ENCODE results near the gene CERCAM.

The CERCAM gene

DNA sequence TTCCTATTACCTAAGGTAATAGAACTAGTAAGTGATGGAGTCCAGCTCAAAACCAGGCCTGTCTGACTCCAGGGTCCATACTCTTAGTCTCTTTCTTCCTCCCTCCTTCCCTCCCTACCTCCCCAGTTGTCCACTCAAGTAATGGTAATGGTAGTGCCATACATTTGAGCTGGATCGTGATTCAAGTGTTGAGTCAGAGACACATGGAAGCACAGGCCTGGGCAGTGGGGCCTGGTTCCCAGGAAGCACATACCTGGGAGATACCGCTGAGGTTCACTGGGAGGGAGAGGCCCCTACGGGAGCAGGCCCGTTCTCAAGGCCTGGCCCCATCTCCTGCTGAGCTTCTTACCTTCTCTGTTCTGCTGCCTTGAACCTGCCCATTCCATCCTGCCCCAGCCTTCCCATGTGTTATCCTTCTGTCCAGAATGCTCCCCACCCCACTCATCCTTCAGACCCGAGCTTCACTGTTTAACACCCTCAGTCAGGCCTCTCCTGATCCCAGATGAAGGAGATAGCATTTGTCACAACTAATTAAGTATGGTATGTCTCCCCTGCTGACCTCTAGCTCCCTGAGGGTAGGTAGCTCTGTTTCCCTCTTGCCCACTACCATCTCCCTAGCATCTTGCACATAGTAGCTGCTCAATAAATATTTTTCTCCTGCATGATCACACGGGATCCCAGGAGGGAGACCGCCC lies 35.7 kb upstream of the CERCAM start:
- H3K27me3 ChIP-seq (ENCODE audit: insufficient read depth, low read length): no peaks in the 10 kb centered on the region
- H3K9me3 ChIP-seq (ENCODE audit: low read length): no peaks in the 10 kb centered on the region
- no peaks in the 10 kb centered on the region for H3K4me1 ChIP-seq (ENCODE audit: insufficient read depth, low read length, severe bottlenecking)
- H2AFZ ChIP-seq (ENCODE audit: low read length): no peak overlapping the region
- H3K27ac ChIP-seq (ENCODE audit: low read depth, low read length, poor library complexity, severe bottlenecking): no peak overlapping the region
- H3K4me3 ChIP-seq (ENCODE audit: low read depth, low read length, poor library complexity, severe bottlenecking): no peak overlapping the region
- H3K4me2 ChIP-seq (ENCODE audit: low read length): no peak overlapping the region
- H3K36me3 ChIP-seq (ENCODE audit: insufficient read depth, low read length): peaks cover 54% of the 10 kb centered on the region
- H3K9ac ChIP-seq (ENCODE audit: low read length): no peak overlapping the region
- H3F3A ChIP-seq (ENCODE audit: insufficient read depth, low read length): no peaks in the 10 kb centered on the region
- H3K9me2 ChIP-seq (ENCODE audit: low read depth, low read length): no peaks in the 10 kb centered on the region
- H3K79me2 ChIP-seq (ENCODE audit: insufficient read depth, low read length): no peaks in the 10 kb centered on the region
- TF ChIP-seq, protein P1, sequence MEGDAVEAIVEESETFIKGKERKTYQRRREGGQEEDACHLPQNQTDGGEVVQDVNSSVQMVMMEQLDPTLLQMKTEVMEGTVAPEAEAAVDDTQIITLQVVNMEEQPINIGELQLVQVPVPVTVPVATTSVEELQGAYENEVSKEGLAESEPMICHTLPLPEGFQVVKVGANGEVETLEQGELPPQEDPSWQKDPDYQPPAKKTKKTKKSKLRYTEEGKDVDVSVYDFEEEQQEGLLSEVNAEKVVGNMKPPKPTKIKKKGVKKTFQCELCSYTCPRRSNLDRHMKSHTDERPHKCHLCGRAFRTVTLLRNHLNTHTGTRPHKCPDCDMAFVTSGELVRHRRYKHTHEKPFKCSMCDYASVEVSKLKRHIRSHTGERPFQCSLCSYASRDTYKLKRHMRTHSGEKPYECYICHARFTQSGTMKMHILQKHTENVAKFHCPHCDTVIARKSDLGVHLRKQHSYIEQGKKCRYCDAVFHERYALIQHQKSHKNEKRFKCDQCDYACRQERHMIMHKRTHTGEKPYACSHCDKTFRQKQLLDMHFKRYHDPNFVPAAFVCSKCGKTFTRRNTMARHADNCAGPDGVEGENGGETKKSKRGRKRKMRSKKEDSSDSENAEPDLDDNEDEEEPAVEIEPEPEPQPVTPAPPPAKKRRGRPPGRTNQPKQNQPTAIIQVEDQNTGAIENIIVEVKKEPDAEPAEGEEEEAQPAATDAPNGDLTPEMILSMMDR (IDR thresholded peaks at IDR 0.05; ENCODE audit: low read length): no peak
- H4K20me1 ChIP-seq (ENCODE audit: insufficient read depth, low read length): no peaks in the 10 kb centered on the region

DNA sequence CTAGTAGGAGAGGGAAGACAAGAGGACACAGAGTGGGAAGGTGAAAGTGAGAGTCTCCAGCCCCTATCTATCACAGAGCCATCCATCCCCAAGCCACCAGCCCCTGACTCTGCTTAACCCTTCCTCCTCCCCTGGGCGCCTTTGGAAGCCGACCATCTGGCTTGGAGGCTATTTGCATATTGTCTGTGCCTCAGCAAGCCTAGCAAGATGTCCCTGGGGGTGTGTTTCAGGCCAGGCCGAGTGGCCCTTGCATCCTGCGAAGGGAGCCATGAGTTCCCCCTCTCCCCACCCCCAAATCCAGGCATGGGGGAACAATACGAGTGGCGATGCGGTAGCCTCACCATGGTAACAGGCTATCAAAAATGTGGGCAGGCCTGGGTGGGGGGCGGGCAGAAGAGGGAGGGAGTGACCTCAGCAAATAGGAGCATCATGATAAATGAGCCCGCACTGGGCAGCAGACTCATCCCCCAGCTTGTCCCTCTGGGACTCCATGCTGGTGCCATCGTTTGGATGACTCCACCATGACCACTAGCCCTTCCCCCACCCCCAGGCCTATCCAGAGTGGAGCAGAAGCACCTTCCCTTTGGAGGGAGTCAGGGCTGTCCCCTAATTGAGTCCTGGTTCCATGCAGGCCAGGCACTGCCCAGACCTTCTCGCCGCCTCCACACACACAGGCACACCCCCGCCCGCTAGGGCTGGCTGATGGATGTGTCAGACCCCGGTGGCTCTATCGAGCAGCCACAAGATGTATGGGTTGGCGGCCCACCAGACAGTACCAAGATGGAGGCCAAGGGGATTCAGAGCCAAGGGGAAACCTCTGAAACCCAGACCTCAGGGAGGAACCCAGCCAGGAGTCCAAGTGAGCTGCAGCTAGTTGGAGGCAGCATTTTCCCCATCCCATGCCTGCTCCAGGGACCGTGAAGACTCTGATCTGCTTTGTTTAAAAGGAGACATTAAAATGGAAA lies 34.9 kb upstream of the CERCAM start:
- Histone ChIP-seq H3K79me2 (ENCODE audit: insufficient read depth, low read length) (no peaks in the 10 kb centered on the region), H3K4me2 (ENCODE audit: low read length) (no peak overlapping the region), H4K20me1 (ENCODE audit: insufficient read depth, low read length) (no peaks in the 10 kb centered on the region), H3K4me1 (ENCODE audit: insufficient read depth, low read length, severe bottlenecking) (no peaks in the 10 kb centered on the region), H3K27ac (ENCODE audit: low read depth, low read length, poor library complexity, severe bottlenecking) (no peak overlapping the region), H3K9me3 (ENCODE audit: low read length) (no peaks in the 10 kb centered on the region), H3K27me3 (ENCODE audit: insufficient read depth, low read length) (no peaks in the 10 kb centered on the region), H3F3A (ENCODE audit: insufficient read depth, low read length) (no peaks in the 10 kb centered on the region), H3K9ac (ENCODE audit: low read length) (no peak overlapping the region), H3K9me2 (ENCODE audit: low read depth, low read length) (no peaks in the 10 kb centered on the region), H3K36me3 (ENCODE audit: insufficient read depth, low read length) (peaks cover 50% of the 10 kb centered on the region), H3K4me3 (ENCODE audit: low read depth, low read length, poor library complexity, severe bottlenecking) (no peak overlapping the region), H2AFZ (ENCODE audit: low read length) (no peak overlapping the region)
- TF ChIP-seq EZH2 (IDR thresholded peaks at IDR 0.05; ENCODE audit: borderline replicate concordance, low read length): no peak
- TF ChIP-seq, protein P1 (IDR thresholded peaks at IDR 0.05; ENCODE audit: low read length): no peak

DNA sequence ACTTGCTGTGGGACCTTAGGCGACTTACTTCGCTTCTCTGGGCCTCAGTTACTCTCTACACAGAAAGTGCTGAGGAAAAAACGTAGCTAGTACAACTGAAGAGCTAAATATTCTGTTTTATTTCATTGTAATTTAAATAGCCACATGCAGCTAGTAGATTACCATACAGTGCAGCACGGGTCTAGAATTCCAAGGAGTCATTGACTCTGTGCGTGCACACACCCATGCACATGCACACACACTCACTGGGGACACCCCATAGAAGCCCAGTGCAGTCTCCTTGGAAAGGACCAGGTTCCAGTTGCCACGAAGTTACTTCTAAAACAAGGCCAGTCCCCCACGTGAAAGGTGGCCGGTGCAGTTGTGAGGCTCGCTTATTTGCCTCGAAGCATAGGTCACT lies 32.5 kb upstream of the CERCAM start:
- Histone ChIP-seq H3K36me3 (ENCODE audit: insufficient read depth, low read length) (peaks cover 49% of the 10 kb centered on the region), H3K9ac (ENCODE audit: low read length) (no peak overlapping the region), H3K4me3 (ENCODE audit: low read depth, low read length, poor library complexity, severe bottlenecking) (no peak overlapping the region), H3K27me3 (ENCODE audit: insufficient read depth, low read length) (no peaks in the 10 kb centered on the region), H3K4me2 (ENCODE audit: low read length) (no peak overlapping the region), H3K9me2 (ENCODE audit: low read depth, low read length) (no peaks in the 10 kb centered on the region), H3K79me2 (ENCODE audit: insufficient read depth, low read length) (no peaks in the 10 kb centered on the region), H3F3A (ENCODE audit: insufficient read depth, low read length) (no peaks in the 10 kb centered on the region), H3K9me3 (ENCODE audit: low read length) (no peaks in the 10 kb centered on the region), H2AFZ (ENCODE audit: low read length) (no peak overlapping the region), H3K27ac (ENCODE audit: low read depth, low read length, poor library complexity, severe bottlenecking) (no peak overlapping the region), H4K20me1 (ENCODE audit: insufficient read depth, low read length) (no peaks in the 10 kb centered on the region), H3K4me1 (ENCODE audit: insufficient read depth, low read length, severe bottlenecking) (no peaks in the 10 kb centered on the region)
- no peak for TF ChIP-seq EZH2 (IDR thresholded peaks at IDR 0.05; ENCODE audit: borderline replicate concordance, low read length)
- TF ChIP-seq, protein P1 (IDR thresholded peaks at IDR 0.05; ENCODE audit: low read length): no peak
